HEK293T (cell line): ENCODE results near the gene TMEM37.

Experiments used
- BHLHE40 ChIP-seq: fragments of 450-650 bp; IDR thresholded peaks from 2 replicates; pipeline ENCODE4 v1.6.1; 2016; ENCODE audit warnings: mild to moderate bottlenecking, moderate library complexity, borderline replicate concordance
- FOXA1 ChIP-seq: fragments of 450-650 bp; IDR thresholded peaks from 2 replicates; pipeline ENCODE4 v1.6.1; 2016; ENCODE audit warnings: mild to moderate bottlenecking
- FOXK2 ChIP-seq: fragments of 450-650 bp; IDR thresholded peaks from 2 replicates; pipeline ENCODE4 v1.6.1; 2016; ENCODE audit warnings: mild to moderate bottlenecking
- SP1 ChIP-seq: fragments of 450-650 bp; IDR thresholded peaks from 2 replicates; pipeline ENCODE4 v1.6.1; 2017
- SUZ12 ChIP-seq: fragments of 450-650 bp; IDR thresholded peaks from 2 replicates; pipeline ENCODE4 v1.6.1; 2016; ENCODE audit warnings: mild to moderate bottlenecking
- TF ChIP-seq, protein P1 (sequence below): fragments of 450-650 bp; IDR thresholded peaks from 2 replicates; pipeline ENCODE4 v1.6.1; 2016

DNA sequence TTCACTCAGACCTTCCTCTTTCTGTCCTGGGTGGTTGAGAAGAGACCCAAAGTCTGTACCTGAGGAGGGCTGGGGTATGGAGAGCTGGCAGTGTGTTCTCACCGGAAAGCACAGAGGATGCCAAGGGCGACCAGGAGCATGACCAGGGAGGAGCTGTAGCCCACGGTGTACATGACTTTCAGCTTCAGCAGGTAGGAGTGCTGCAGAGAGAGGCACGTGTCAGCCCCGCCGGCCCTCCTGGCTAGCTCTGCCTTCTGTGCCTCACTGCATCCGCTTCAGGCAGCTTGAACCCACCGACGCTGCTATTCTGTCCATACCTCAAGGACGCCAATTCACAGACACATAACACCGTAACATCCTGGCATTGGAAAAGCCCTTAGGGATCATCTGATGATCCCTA, 34.0 kb downstream of the TMEM37 start:
- TF ChIP-seq FOXK2 (no peak), FOXA1 (no peak), SUZ12 (no peak), BHLHE40 (no peak), SP1 (no peak)
- TF ChIP-seq, protein P1, sequence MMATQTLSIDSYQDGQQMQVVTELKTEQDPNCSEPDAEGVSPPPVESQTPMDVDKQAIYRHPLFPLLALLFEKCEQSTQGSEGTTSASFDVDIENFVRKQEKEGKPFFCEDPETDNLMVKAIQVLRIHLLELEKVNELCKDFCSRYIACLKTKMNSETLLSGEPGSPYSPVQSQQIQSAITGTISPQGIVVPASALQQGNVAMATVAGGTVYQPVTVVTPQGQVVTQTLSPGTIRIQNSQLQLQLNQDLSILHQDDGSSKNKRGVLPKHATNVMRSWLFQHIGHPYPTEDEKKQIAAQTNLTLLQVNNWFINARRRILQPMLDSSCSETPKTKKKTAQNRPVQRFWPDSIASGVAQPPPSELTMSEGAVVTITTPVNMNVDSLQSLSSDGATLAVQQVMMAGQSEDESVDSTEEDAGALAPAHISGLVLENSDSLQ, result no peak
